ENCODE results near the gene APOB.

DNA sequence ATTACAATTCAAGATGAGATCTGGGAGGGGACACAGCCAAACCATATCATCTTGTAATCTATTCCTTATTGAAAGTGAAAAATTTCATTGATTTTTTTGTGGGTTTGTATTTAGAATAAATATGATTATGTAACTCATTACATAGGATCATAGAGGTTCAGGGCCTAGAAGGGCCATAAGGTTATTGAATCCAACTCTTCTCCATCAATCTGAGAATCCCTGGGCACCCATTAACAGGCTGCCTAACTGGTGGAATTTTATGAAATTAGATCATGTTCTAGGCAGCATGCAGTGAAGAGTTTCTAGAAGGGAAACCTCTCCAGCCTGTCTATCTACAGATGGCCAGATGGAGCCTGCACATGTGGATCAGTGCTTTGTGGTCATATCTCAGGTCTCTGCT lies 6.3 kb upstream of the APOB start:
- TF ChIP-seq MXD4 (CRISPR knock-in tag; IDR thresholded peaks at IDR 0.05) (no peak), PLRG1 (conservative IDR thresholded peaks at IDR 0.05) (no peak), MXD1 (CRISPR knock-in tag; IDR thresholded peaks at IDR 0.05) (no peak), FOXM1 (CRISPR knock-in tag; IDR thresholded peaks at IDR 0.05) (no peak), MAX (IDR thresholded peaks at IDR 0.05) (no peak), HDAC2 (CRISPR knock-in tag; IDR thresholded peaks at IDR 0.05) (no peak), ZNF10 (CRISPR knock-in tag; IDR thresholded peaks at IDR 0.05; ENCODE audit: borderline replicate concordance, low read depth) (no peak), RELA (CRISPR knock-in tag; IDR thresholded peaks at IDR 0.05) (no peak), ZNF703 (CRISPR knock-in tag; IDR thresholded peaks at IDR 0.05; ENCODE audit: borderline replicate concordance) (no peak), ZNF468 (CRISPR knock-in tag; IDR thresholded peaks at IDR 0.05) (no peak), SRF (IDR thresholded peaks at IDR 0.05; ENCODE audit: low read depth, low read length) (no peak), ZNF850 (CRISPR knock-in tag; conservative IDR thresholded peaks at IDR 0.05) (no peak)
- TF ChIP-seq, protein P1, sequence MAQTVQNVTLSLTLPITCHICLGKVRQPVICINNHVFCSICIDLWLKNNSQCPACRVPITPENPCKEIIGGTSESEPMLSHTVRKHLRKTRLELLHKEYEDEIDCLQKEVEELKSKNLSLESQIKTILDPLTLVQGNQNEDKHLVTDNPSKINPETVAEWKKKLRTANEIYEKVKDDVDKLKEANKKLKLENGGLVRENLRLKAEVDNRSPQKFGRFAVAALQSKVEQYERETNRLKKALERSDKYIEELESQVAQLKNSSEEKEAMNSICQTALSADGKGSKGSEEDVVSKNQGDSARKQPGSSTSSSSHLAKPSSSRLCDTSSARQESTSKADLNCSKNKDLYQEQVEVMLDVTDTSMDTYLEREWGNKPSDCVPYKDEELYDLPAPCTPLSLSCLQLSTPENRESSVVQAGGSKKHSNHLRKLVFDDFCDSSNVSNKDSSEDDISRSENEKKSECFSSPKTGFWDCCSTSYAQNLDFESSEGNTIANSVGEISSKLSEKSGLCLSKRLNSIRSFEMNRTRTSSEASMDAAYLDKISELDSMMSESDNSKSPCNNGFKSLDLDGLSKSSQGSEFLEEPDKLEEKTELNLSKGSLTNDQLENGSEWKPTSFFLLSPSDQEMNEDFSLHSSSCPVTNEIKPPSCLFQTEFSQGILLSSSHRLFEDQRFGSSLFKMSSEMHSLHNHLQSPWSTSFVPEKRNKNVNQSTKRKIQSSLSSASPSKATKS (CRISPR knock-in tag; IDR thresholded peaks at IDR 0.05): no peak

Data from HepG2 (cell line).